Epithelial cell of prostate (primary cell): ENCODE measurements around the gene NAV2.

Experiments used
- DNase-seq: peaks from one replicate; pipeline ENCODE4 v3.0.0-alpha.2; 2011; ENCODE audit warnings: low read depth, low spot score
- H3K27ac ChIP-seq: fragments of 450-650 bp; 2 replicates; pipeline ENCODE4 v1.5.1; 2017; ENCODE audit warnings: mild to moderate bottlenecking

Gene NAV2

GRCh38 chr11:20154381-20154780 lies 441.7 kb downstream of the NAV2 start:
- DNase-seq: no peak
- H3K27ac ChIP-seq: no peak overlapping the region

GRCh38 chr11:20155683-20156279 lies 443.1 kb downstream of the NAV2 start:
- H3K27ac ChIP-seq: no peak overlapping the region
- DNase-seq: no peak

GRCh38 chr11:20156280-20156875 lies 443.7 kb downstream of the NAV2 start:
- no peak for DNase-seq

GRCh38 chr11:20156876-20157613 lies 444.4 kb downstream of the NAV2 start:
- no peak overlapping the region for H3K27ac ChIP-seq
- DNase-seq: no peak

More at GRCh38 chr11:20156280-20156875, 443.7 kb downstream of the NAV2 start:
- no peak overlapping the region for H3K27ac ChIP-seq

- no peak for DNase-seq
These were observed 445.1 kb downstream of the NAV2 start for GRCh38 chr11:20157728-20158127.

GRCh38 chr11:20158597-20159257 lies 446.1 kb downstream of the NAV2 start:
- DNase-seq: no peak
- no peak overlapping the region for H3K27ac ChIP-seq

More at GRCh38 chr11:20157728-20158127, 445.1 kb downstream of the NAV2 start:
- H3K27ac ChIP-seq: no peak overlapping the region

- H3K27ac ChIP-seq: no peak overlapping the region
- no peak for DNase-seq
These were observed 447.1 kb downstream of the NAV2 start for GRCh38 chr11:20159466-20160381.

GRCh38 chr11:20160425-20161229 lies 448.0 kb downstream of the NAV2 start, which contains the start of gene DBX1:
TSS of gene DBX1 (minus strand) at chr11:20160475. CDS start at chr11:20160324, 151 bp downstream.
- no peak for DNase-seq
- no peak within 1 kb of the TSS for H3K27ac ChIP-seq

- H3K27ac ChIP-seq: no peak overlapping the region
- no peak for DNase-seq
These were observed 448.7 kb downstream of the NAV2 start for GRCh38 chr11:20161230-20161918.

GRCh38 chr11:20161923-20162744 lies 449.5 kb downstream of the NAV2 start:
- no peak overlapping the region for H3K27ac ChIP-seq
- no peak for DNase-seq

- DNase-seq: no peak
- no peak overlapping the region for H3K27ac ChIP-seq
These were observed 450.5 kb downstream of the NAV2 start for GRCh38 chr11:20162824-20163782.

- no peak overlapping the region for H3K27ac ChIP-seq
- no peak for DNase-seq
These were observed 451.3 kb downstream of the NAV2 start for GRCh38 chr11:20163783-20164481.
